DMS53 treated with DMSO at 0.1 percent for 48 hours (cell line): Measurements from ENCODE around the gene ASB3.
"Not testable (repeated sequence)": the region's sequence is repeated elsewhere in the genome, so short reads cannot be mapped to it uniquely, and the experiment has no call there.

Experiments used
- DNase-seq: peaks from one replicate; lab custom pipeline; 2025; ENCODE audit not compliant: unreplicated experiment; lab: John Stamatoyannopoulos, UW

Gene ASB3

DNA sequence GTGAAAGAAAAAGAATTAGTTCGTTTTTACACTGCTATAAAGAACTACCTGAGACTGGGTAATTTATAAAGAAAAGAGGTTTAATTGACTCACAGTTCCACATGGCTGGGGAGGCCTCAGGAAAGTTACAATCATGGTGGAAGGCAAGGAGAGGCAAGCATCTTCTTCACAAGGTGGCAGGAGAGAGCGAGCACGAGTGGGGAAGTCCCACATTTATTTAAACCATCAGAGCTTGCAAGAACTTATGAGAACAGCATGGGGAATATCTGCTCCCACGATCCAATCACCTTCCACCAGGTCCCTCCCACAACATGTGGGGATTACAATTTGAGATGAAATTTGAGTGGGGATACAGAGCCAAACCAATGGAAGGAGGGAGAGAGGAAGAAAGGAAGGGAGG, 128.3 kb downstream of the ASB3 start:
- DNase-seq, result not testable (repeated sequence)

DNA sequence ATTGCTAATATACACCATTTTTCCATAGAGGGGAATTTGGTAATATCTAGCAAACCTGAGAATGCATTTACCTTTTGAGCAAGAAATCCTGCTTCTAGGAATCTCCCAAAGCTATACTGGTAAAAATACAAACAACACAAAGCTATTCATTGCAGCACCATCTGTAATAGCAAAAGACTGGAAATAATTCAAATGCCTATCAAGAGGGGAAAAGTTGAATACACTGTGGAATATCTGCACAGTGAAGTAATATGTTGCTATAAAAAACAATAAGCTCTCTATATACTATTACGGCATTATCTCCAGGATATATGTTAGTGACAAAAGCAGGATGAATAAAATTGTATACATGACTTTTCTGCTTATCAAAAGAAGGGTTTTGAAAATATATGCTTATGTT, 131.5 kb downstream of the ASB3 start:
- DNase-seq, result no peak

DNA sequence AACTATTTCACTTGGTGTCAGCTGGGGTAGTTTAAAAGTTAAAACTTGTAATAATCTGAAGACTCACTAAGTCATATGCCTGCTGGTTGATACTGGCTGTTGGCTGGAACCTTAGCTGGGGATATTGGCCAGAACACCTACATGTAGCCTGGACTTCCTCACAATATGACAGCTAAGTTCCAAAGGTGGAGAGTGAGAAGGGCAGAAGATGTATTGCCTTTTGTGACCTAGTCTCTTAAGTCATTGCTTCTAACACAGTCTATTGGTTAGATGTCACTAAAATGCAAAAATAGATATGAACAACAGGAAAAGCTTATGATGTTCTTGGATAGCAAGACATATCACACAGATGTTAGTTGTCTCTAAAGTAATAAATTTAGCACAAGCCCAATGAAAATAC, 132.4 kb downstream of the ASB3 start:
- DNase-seq, result no peak

GRCh38 chr2:53652131-53652530, 134.6 kb downstream of the ASB3 start:
- DNase-seq, result no peak

GRCh38 chr2:53646788-53647187, 140.0 kb downstream of the ASB3 start:
- no peak for DNase-seq

- no peak for DNase-seq
These were observed 145.5 kb downstream of the ASB3 start for GRCh38 chr2:53641290-53641689.

DNA sequence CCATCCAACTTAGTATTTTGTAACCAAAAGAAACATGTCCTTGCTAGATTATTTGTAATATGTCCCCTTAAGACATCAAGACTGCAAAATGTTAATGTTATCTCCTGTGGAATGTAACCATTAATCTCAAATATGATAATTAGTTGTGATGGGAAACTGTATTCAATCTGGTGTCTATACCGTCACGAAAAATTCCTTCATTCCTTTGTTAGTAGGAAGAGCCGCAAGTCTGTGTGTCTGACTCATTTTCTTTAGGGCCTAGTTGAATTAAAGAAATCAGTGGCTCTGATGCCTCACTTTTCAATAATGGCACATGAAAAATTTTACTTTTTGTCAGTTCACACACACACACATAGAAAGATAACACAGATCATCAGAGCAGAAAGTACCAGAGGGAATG, 146.3 kb downstream of the ASB3 start:
- DNase-seq, result no peak

DNA sequence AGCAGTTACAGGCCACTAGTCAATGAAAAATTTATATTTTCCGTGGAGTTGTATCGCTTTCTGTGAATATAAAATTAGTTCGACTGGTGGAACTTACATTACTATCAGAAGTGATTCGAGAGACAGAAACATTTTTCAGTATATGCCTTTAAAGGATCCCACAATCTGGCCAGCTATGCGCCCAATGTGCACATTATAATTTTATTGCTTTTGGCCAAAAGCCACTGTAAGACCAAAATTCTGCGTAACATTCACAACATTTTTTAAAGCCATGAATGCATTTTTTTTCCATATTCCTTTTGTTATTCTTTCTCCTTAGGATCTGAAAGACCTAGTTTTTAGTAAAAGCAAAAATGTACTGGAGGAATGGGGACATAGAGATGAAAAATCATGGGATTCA, 150.2 kb downstream of the ASB3 start:
- no peak for DNase-seq

- DNase-seq, result no peak
These were observed 150.6 kb downstream of the ASB3 start for GRCh38 chr2:53636109-53636508.

- no peak for DNase-seq
These were observed 151.1 kb downstream of the ASB3 start for GRCh38 chr2:53635694-53636093.

- DNase-seq, result no peak
These were observed 153.3 kb downstream of the ASB3 start for GRCh38 chr2:53633441-53633840.

DNA sequence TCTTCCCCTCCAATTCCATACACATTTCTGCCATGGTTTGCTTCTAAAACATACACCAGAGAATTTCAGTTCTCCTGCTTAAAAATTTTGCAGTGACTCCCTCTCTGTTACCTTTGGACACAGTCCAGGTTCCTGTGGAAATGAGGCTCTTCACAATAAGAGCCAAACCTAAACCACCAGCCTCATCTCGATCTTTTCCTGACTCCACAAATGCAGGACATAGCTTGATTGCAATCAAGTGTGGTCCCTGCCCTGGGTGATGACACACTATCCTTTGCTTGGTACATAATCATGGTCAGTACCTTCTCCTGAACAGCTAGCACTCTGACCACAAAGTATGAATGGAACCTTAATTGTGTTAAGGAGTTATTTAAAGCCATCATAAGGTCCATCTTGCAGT, 154.0 kb downstream of the ASB3 start:
- DNase-seq, result no peak

GRCh38 chr2:53632126-53632460, 154.7 kb downstream of the ASB3 start:
- DNase-seq, result no peak

- no peak for DNase-seq
These were observed 155.2 kb downstream of the ASB3 start for GRCh38 chr2:53631313-53632125.

GRCh38 chr2:53630026-53630606, 156.6 kb downstream of the ASB3 start:
- DNase-seq, result no peak

DNA sequence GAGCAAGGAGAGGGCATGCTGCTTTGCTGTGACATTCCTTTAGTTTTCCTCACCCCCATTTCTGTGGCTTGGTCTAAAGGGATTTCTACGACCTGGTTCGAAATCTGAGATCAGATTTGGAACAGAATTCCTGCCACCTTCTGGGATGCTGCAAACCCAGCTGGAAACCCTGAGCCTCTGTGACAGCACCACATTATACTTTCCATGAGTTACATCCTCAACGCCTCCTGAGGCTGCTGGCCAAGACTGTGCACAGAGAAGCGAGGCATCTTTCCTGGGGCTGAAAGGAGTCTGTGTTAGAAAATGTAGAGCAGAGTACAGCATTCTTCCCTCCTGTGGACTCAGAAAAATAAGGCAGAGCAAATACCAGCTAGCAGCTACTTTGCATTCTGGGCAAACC, 157.3 kb downstream of the ASB3 start:
- DNase-seq, result no peak

GRCh38 chr2:53629001-53629400, 157.8 kb downstream of the ASB3 start:
- no peak for DNase-seq

GRCh38 chr2:53622141-53622540, 164.6 kb downstream of the ASB3 start:
- no peak for DNase-seq

- no peak for DNase-seq
These were observed 165.8 kb downstream of the ASB3 start for GRCh38 chr2:53620981-53621380.
